K562 (cell line): Measurements from ENCODE around the gene PTPRG. TPM values are rescaled to one million over a fixed set of nuclear protein-coding genes. Genes with fewer than 3 reads are reported as not detected.

Experiments
- ATAC-seq: fragments of 200-7000 bp; cut with Tn5 transposase; 3 replicates; pipeline ENCODE4 v1.9.1; 2020; ENCODE audit warnings: moderate library complexity
- BruUV-seq: library from RNA; stranded (reverse); fragments of 400-500 nt; replicated peaks from 2 replicates; lab custom pipeline; 2021; lab: Mats Ljungman, UMichigan
- CTCF ChIA-PET: fragments of 300-600 bp; formaldehyde crosslinking; extraction: SDS; loops from one replicate; lab custom pipeline; 2021; ENCODE audit warnings: low intra/inter-chr PET ratio; lab: Yijun Ruan, JAX
- POLR2A ChIA-PET: fragments of 300-600, 350-650 bp; sonication (Branson Sonifier 250); formaldehyde crosslinking; extraction: SDS; loops from one replicate; lab custom pipeline; 2021; ENCODE audit warnings: antibody characterized with exemption, inconsistent platforms; lab: Yijun Ruan, JAX
- DNase-seq, 4 experiments: peaks; one replicate each; pipeline versions ENCODE4 v3.0.0 to v3.0.0-alpha.2; 2011 to 2018; ENCODE audit warnings: low spot score in 3 of 4, mixed read lengths in 3 of 4; ENCODE audit errors: extremely low read depth in 1 of 4
- FAIRE-seq: peaks from 2 replicates; lab custom pipeline; 2011; peaks lifted over from hg19 to GRCh38; lab: Jason Lieb, UNC
- H2AFZ ChIP-seq: 2 replicates; pipeline ENCODE4 v1.6.0; 2011; ENCODE audit warnings: low read depth, low read length, control low read depth, inconsistent platforms
- H3K27ac ChIP-seq: fragments of 200-600 bp; 3 replicates; pipeline ENCODE4 v1.8.0; 2011; ENCODE audit warnings: low read depth, mild to moderate bottlenecking, control low read depth, inconsistent platforms, low read length, moderate library complexity, mixed read lengths; ENCODE audit errors: extremely low read depth
- H3K27me3 ChIP-seq, 2 experiments: fragments of 300-600 bp in 1 of 2; 2 replicates in 1 of 2; 3 replicates in 1 of 2; pipeline versions ENCODE4 v1.6.0 to v1.8.0; 2011; ENCODE audit warnings: inconsistent platforms in 2 of 2, low read length in 2 of 2, mild to moderate bottlenecking in 1 of 2, mixed read lengths in 1 of 2, moderate library complexity in 1 of 2; ENCODE audit not compliant: control insufficient read depth in 2 of 2, insufficient read depth in 2 of 2
- H3K36me3 ChIP-seq: fragments of 300-600 bp; 3 replicates; pipeline ENCODE4 v1.8.0; 2011; ENCODE audit warnings: mild to moderate bottlenecking, low read length, inconsistent platforms; ENCODE audit not compliant: control insufficient read depth, insufficient read depth
- H3K4me1 ChIP-seq, 2 experiments: fragments of 200-600 bp in 1 of 2; replicated peaks in 1 of 2; 2 replicates in 1 of 2; 3 replicates in 1 of 2; pipeline versions ENCODE4 v1.5.1 to v1.8.0; 2011; ENCODE audit warnings: inconsistent platforms in 2 of 2, low read length in 2 of 2, mild to moderate bottlenecking in 1 of 2, mixed read lengths in 1 of 2, moderate library complexity in 1 of 2; ENCODE audit not compliant: control insufficient read depth in 2 of 2, insufficient read depth in 2 of 2
- H3K4me2 ChIP-seq: 2 replicates; pipeline ENCODE4 v1.6.1; 2011; ENCODE audit warnings: low read length, control low read depth, inconsistent platforms, mixed read lengths; ENCODE audit not compliant: insufficient read depth
- H3K4me3 ChIP-seq: fragments of 200-600 bp; sonication (generic), shearing (Covaris generic); 2 replicates; pipeline ENCODE4 v1.5.1; 2016; ENCODE audit warnings: control low read depth, inconsistent platforms
- H3K79me2 ChIP-seq: fragments of 200-600 bp; 3 replicates; pipeline ENCODE4 v1.8.0; 2011; ENCODE audit warnings: low read length, inconsistent platforms; ENCODE audit not compliant: control insufficient read depth, insufficient read depth
- H3K9ac ChIP-seq, 2 experiments: 2 replicates each; pipeline versions ENCODE4 v1.6.0 to v1.6.1; 2011; ENCODE audit warnings: low read depth in 2 of 2, low read length in 2 of 2, control low read depth in 1 of 2, inconsistent platforms in 1 of 2, mild to moderate bottlenecking in 1 of 2, mixed read lengths in 1 of 2; ENCODE audit not compliant: insufficient read depth in 1 of 2
- H3K9me1 ChIP-seq: one replicate; pipeline ENCODE4 v1.6.0; 2011; ENCODE audit warnings: inconsistent platforms, mild to moderate bottlenecking, low read length, moderate library complexity; ENCODE audit not compliant: control insufficient read depth, insufficient read depth
- H3K9me3 ChIP-seq: replicated peaks from 2 replicates; pipeline ENCODE4 v1.5.1; 2011; ENCODE audit warnings: low read depth, low read length, inconsistent platforms; ENCODE audit not compliant: control insufficient read depth, insufficient read depth
- H4K20me1 ChIP-seq: replicated peaks from 2 replicates; pipeline ENCODE4 v1.6.1; 2011; ENCODE audit warnings: low read length, inconsistent platforms, mixed read lengths; ENCODE audit not compliant: control insufficient read depth, insufficient read depth
- CBFA2T3 ChIP-seq: fragments of 450-650 bp; IDR thresholded peaks from 2 replicates; pipeline ENCODE4 v1.6.1; 2017
- CTBP1 ChIP-seq: fragments of 450-650 bp; IDR thresholded peaks from 2 replicates; pipeline ENCODE4 v1.6.1; 2016; ENCODE audit warnings: borderline replicate concordance
- ELF2 ChIP-seq: fragments of 250-450 bp; sonication (Bioruptor Pico); IDR thresholded peaks from 2 replicates; pipeline ENCODE4 v1.5.0; 2021; ENCODE audit warnings: mild to moderate bottlenecking
- FUS ChIP-seq: fragments of 200-400 bp; formaldehyde crosslinking; optimal IDR thresholded peaks from 2 replicates; pipeline ENCODE3; 2017; ENCODE audit warnings: low read depth, low read length
- GATA2 ChIP-seq: sonication (generic); formaldehyde crosslinking; IDR thresholded peaks from 2 replicates; pipeline ENCODE4 v1.4.0; 2020; ENCODE audit warnings: mild to moderate bottlenecking, missing genetic modification reagents
- GTF2F1 ChIP-seq: IDR thresholded peaks from 2 replicates; pipeline ENCODE4 v1.6.1; 2011; ENCODE audit warnings: low read depth, low read length, improper control_type of control experiment
- RERE ChIP-seq: sonication (generic); formaldehyde crosslinking; IDR thresholded peaks from 2 replicates; pipeline ENCODE4 v1.8.0; 2023; ENCODE audit warnings: missing genetic modification reagents, mild to moderate bottlenecking, borderline replicate concordance
- TCF15 ChIP-seq: fragments of 250-450 bp; sonication (Bioruptor Pico); IDR thresholded peaks from 2 replicates; pipeline ENCODE4 v1.8.0; 2022; ENCODE audit warnings: moderate library complexity, mild to moderate bottlenecking, inconsistent platforms
- XRCC3 ChIP-seq: fragments of 450-650 bp; IDR thresholded peaks from 2 replicates; pipeline ENCODE4 v1.6.1; 2017; ENCODE audit warnings: mild to moderate bottlenecking, moderate library complexity
- ZBTB26 ChIP-seq: fragments of 450-650 bp; formaldehyde crosslinking; IDR thresholded peaks from 2 replicates; pipeline ENCODE4 v1.4.0; 2022; ENCODE audit warnings: missing genetic modification characterization
- ZNF695 ChIP-seq: fragments of 450-650 bp; formaldehyde crosslinking; IDR thresholded peaks from 2 replicates; pipeline ENCODE4 v1.4.0; 2020; ENCODE audit warnings: mild to moderate bottlenecking, moderate library complexity
- WGBS: fragments of 100-300 bp; shearing (Covaris generic); methylation state at CpG from one replicate; pipeline ENCODE4 v1.1.6; 2016; ENCODE audit warnings: low coverage, mixed read lengths; ENCODE audit not compliant: insufficient coverage; ENCODE audit errors: missing lambda C conversion rate; 5-methylcytosine and 5-hydroxymethylcytosine counted together
- in situ Hi-C: fragments of 300-500 bp; cut with MboI; formaldehyde crosslinking; loops from 4 replicates; pipeline ENCODE4 v1.15.0; 2018; ENCODE audit warnings: inconsistent platforms, mixed read lengths
- intact Hi-C: fragments of 100-400 bp; cut with micrococcal nuclease; formaldehyde crosslinking; loops from 2 replicates; pipeline ENCODE4 v1.14.2; 2022
- polyA plus RNA-seq, 8 experiments: library from polyadenylated mRNA; depleted of rRNA in 4 of 8; stranded (reverse) in 5 of 8; unstranded in 3 of 8; fragments of >200 nt; fragmentation: Nextera tagmentation in 2 of 8; fragmentation: Illumina TruSeq in 1 of 8; extraction: Ambion mirVana in 2 of 8; extraction: Trizol in 1 of 8; gene quantifications; 2 replicates each; pipeline versions ENCODE4 v1.2.1 to v1.2.3, GENCODE V29; 2011 to 2014; ENCODE audit warnings: inconsistent platforms in 1 of 8, missing spikeins in 1 of 8
- total RNA-seq, 7 experiments: library from RNA; depleted of rRNA in 6 of 7; stranded (reverse); fragments of >200 nt in 6 of 7; fragmentation: Illumina TruSeq in 2 of 7; extraction: Trizol in 2 of 7; gene quantifications; 2 replicates each; pipeline versions ENCODE4 v1.2.1 to v1.2.3, GENCODE V29; 2011 to 2021; ENCODE audit warnings: low replicate concordance in 1 of 7
- TF ChIP-seq, protein P1 (sequence below): fragments of 450-650 bp; formaldehyde crosslinking; IDR thresholded peaks from 2 replicates; pipeline ENCODE4 v1.4.0; 2020; ENCODE audit warnings: mild to moderate bottlenecking, mixed read lengths

PTPRG gene
- total and polyA plus RNA-seq, 9 of the 15 experiments (the other 6 are each of a cell fraction or from before 2014, with no cell fraction given): 0.16 TPM; not detected in 8

DNA sequence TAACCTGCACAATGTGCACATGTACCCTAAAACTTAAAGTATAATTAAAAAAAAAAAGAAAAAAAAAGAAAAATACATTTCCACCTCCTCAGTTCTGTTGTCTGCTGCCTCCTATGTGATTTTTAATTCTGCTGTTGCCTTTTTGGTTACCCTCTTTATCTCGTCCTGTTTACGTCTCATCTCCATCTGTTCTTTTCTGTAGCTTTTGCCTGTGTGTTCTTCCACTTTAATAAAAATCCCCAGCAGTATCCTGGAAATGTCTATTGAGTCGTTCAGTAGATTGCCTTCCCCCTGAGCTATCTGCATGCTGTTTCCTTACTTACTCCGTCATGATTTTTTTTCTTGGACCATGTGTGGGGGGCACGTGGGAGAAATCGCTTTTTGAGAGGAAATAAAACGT is 509.5 kb downstream of the PTPRG start (continued):
- TF ChIP-seq RERE: no peak

- no TSS peak for BruUV-seq
- Histone ChIP-seq H3K36me3 (no peaks in the 10 kb centered on the region), H3K9me1 (no peaks in the 10 kb centered on the region), H3K4me3 (no peak overlapping the region), H3K79me2 (no peaks in the 10 kb centered on the region), H3K4me1 (no peaks in the 10 kb centered on the region), H4K20me1 (no peaks in the 10 kb centered on the region), H3K9me3 (no peaks in the 10 kb centered on the region), H3K27me3 (no peaks in the 10 kb centered on the region), H2AFZ (no peak overlapping the region), H3K9ac (no peak overlapping the region), H3K4me2 (no peak overlapping the region), H3K27ac (no peak overlapping the region)
- CTCF ChIA-PET: no interaction called here
- 0% methylated on average over 1 of the region's 1 CpG for WGBS
- in situ Hi-C loops (no loop called here), intact Hi-C loops (no loop called here)
- FAIRE-seq (no peak), ATAC-seq (no peak), DNase-seq (no peak)
- TF ChIP-seq ZBTB26 (CRISPR knock-in tag): no peak
- TF ChIP-seq CBFA2T3: no peak
- TF ChIP-seq XRCC3: no peak
- no peak for TF ChIP-seq GATA2 (CRISPR knock-in tag)
- no peak for TF ChIP-seq ELF2 (CRISPR knock-in tag)
- no peak for TF ChIP-seq TCF15 (CRISPR knock-in tag)
- TF ChIP-seq FUS: no peak
- no peak for TF ChIP-seq CTBP1
- no peak for TF ChIP-seq GTF2F1
- TF ChIP-seq, protein P1, sequence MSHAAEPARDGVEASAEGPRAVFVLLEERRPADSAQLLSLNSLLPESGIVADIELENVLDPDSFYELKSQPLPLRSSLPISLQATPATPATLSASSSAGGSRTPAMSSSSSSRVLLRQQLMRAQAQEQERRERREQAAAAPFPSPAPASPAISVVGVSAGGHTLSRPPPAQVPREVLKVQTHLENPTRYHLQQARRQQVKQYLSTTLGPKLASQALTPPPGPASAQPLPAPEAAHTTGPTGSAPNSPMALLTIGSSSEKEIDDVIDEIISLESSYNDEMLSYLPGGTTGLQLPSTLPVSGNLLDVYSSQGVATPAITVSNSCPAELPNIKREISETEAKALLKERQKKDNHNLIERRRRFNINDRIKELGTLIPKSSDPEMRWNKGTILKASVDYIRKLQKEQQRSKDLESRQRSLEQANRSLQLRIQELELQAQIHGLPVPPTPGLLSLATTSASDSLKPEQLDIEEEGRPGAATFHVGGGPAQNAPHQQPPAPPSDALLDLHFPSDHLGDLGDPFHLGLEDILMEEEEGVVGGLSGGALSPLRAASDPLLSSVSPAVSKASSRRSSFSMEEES: no peak
- no peak for TF ChIP-seq ZNF695 (CRISPR knock-in tag)
- POLR2A ChIA-PET: no interaction called here
Measured at GRCh38 chr3:62073038-62073437, 511.7 kb downstream of the PTPRG start.
